Mesodermal cell (in vitro differentiated cells): ENCODE data around the gene MCM6.

Experiments
- H3K27ac ChIP-seq: 2 replicates; pipeline ENCODE4 v1.7.0; 2013; ENCODE audit warnings: mild to moderate bottlenecking, low read depth, low read length, moderate library complexity; ENCODE audit not compliant: severe bottlenecking
- H3K36me3 ChIP-seq: 2 replicates; pipeline ENCODE4 v1.7.1; 2013; ENCODE audit warnings: mild to moderate bottlenecking, low read length, moderate library complexity; ENCODE audit not compliant: control insufficient read depth, insufficient read depth
- H3K4me1 ChIP-seq: one replicate; pipeline ENCODE4 v1.7.1; 2013; ENCODE audit warnings: mild to moderate bottlenecking, low read length; ENCODE audit not compliant: insufficient read depth, control insufficient read depth, poor library complexity, severe bottlenecking
- H3K4me3 ChIP-seq: 2 replicates; pipeline ENCODE4 v1.7.0; 2013; ENCODE audit warnings: low read length, control low read depth, mild to moderate bottlenecking; ENCODE audit not compliant: insufficient read depth, poor library complexity, severe bottlenecking; ENCODE audit errors: extremely low read depth
- H3K9me3 ChIP-seq: 2 replicates; pipeline ENCODE4 v1.7.1; 2013; ENCODE audit warnings: mild to moderate bottlenecking, low read length, moderate library complexity; ENCODE audit not compliant: control insufficient read depth
- WGBS, 2 experiments: methylation state at CpG; one replicate each; pipeline ENCODE4 v1.1.5; 2013; ENCODE audit warnings: missing lambda C conversion rate in 2 of 2; ENCODE audit not compliant: insufficient coverage in 2 of 2; 5-methylcytosine and 5-hydroxymethylcytosine counted together

MCM6 gene

DNA sequence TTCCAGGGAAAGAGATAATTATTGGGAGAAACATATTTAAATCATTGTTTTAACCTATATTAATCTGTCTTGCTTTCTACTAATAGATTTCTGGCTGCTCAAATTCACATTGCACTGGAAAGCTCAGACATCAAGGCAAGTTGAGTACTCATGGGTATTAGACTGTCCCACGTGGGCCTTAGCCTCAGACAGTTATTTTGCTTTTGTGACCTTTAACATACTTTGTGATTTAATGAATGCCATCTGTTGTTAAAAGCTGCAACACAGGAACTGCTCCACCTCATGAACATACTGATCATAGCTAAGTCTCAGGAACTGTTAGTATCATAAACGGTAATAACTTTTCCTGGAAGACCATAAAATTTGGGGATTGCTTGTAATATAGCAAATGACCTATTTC lies 36.5 kb downstream of the MCM6 start:
- WGBS, 2 experiments, result 88% methylated on average over 1 of the region's 2 CpGs; no CpG with 5 or more reads in 1 of the 2 experiments
- Histone ChIP-seq H3K36me3 (peaks cover 40% of the 10 kb centered on the region), H3K27ac (no peak overlapping the region), H3K4me3 (no peak overlapping the region), H3K9me3 (no peaks in the 10 kb centered on the region), H3K4me1 (no peaks in the 10 kb centered on the region)

- no peaks in the 10 kb centered on the region for H3K9me3 ChIP-seq
- 100% methylated on average over 1 of the region's 3 CpGs for WGBS, 2 experiments
- peaks cover 29% of the 10 kb centered on the region for H3K36me3 ChIP-seq
- H3K4me1 ChIP-seq, result no peaks in the 10 kb centered on the region
- no peak overlapping the region for H3K4me3 ChIP-seq
- no peak overlapping the region for H3K27ac ChIP-seq
Observed at GRCh38 chr2:135838502-135838901, 37.7 kb downstream of the MCM6 start.

DNA sequence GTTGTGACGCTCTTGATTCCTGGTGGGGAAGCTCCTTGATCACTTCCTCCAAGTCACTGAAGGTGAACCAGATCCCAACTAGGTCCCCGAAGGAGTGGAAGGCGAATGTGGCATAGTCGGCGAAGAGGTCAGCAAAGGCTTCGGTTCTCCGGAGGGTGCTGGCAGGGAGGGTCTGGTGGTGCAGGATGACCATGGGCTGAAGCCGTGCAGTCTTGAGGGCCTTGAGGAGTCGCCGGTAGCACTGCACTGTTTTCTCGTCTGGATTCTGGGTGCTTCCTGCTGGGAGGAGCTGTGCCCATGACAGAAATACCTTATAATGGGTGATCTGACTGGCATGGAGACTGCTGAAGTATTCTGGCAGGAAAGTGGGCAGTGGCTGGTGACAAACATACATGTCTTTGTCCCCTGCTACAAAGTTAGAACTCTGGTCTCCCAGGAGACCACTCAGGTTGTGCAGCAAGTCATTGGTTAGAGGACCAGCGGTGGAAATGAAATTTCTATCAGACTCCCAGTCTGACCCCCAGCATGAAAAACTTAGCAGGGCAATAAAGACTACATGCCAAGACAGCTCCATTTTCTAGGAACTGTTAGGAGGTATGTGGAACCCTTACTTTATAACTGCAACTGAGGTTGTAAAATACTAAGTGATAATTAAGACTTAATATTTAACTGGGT lies 39.5 kb downstream of the MCM6 start, which contains the start of gene LCT:
Gene LCT, minus strand, starts transcription at position 589 of the 675 bp plus-strand sequence. Its CDS starts 15 bp downstream, at position 574.
- Histone ChIP-seq H3K27ac (no peak within 1 kb of the TSS), H3K4me1 (no peaks in the 10 kb centered on the region), H3K4me3 (no peak within 1 kb of the TSS), H3K9me3 (no peaks in the 10 kb centered on the region), H3K36me3 (peaks cover 11% of the 10 kb centered on the region)
- WGBS, 2 experiments, result 89 to 93% methylated on average over 5 to 10 of the region's 12 CpGs

DNA sequence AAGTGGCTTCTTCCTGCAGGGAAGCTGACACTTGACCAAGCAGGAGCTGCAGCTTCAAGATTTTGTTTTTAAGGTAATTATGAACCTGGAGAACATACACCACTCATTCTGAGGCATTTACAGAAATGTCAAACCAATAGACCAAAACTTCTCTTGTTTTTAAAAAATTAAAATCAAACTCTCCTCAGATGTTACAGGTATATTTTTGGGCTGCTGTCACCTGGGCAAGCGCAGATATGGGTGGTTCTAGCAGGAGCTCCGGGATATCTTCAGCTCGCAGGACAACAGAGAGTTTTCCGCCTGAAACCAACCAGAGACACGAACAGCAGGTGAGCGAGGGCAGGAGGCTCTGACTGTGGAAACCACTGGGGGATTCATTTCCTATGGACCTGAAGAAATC lies 43.4 kb downstream of the MCM6 start:
- Histone ChIP-seq H3K4me1 (no peaks in the 10 kb centered on the region), H3K27ac (no peak overlapping the region), H3K9me3 (no peaks in the 10 kb centered on the region), H3K36me3 (no peaks in the 10 kb centered on the region), H3K4me3 (no peak overlapping the region)
- 94 to 97% methylated on average over 6 of the region's 6 CpGs for WGBS, 2 experiments

GRCh38 chr2:135831180-135831812 lies 44.9 kb downstream of the MCM6 start:
- H3K4me3 ChIP-seq, result no peak overlapping the region
- H3K9me3 ChIP-seq, result no peaks in the 10 kb centered on the region
- no peak overlapping the region for H3K27ac ChIP-seq
- no peaks in the 10 kb centered on the region for H3K4me1 ChIP-seq
- no peaks in the 10 kb centered on the region for H3K36me3 ChIP-seq
- 87 to 92% methylated on average over 10 to 14 of the region's 14 CpGs for WGBS, 2 experiments

DNA sequence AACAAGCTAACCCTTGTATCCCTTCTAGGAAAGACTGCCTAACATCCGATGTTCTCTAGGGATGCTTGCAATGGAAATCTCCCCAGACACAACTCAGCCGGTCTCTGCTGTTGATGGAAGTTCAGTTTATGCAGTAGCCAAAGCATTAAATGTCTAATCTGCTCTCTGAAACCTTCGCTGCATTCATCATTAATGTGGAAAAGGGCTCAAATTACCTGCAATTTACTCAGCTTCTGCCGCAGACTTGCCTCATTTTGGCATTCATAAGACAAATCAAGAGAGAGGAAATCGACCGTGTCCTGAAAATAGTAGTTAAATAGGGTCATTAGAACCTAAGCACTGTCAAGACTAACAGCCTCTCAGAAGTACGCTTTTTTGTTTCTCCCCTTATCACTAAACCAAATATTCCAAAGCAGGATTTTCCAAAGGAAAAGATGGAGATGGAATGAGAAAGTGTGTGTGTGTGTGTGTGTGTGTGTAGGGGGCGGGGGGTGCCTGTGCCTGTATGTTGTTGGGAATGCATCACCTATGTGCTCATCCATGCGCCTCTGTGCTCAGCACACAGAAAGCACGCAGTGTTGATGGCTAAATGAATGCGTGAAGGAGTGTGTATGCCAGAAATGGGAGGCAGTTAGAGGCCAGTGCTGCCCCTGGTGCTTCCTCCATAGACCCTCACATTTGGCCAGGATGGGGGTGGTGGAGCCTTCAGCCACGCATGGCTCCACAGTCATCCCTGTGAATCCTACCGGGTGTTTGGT lies 46.7 kb downstream of the MCM6 start:
- 91 to 96% methylated on average over 10 of the region's 13 CpGs for WGBS, 2 experiments
- H3K4me1 ChIP-seq, result no peaks in the 10 kb centered on the region
- H3K4me3 ChIP-seq, result no peak overlapping the region
- H3K9me3 ChIP-seq, result no peaks in the 10 kb centered on the region
- no peaks in the 10 kb centered on the region for H3K36me3 ChIP-seq
- no peak overlapping the region for H3K27ac ChIP-seq

- Histone ChIP-seq H3K27ac (no peak overlapping the region), H3K9me3 (no peaks in the 10 kb centered on the region), H3K36me3 (no peaks in the 10 kb centered on the region), H3K4me1 (no peaks in the 10 kb centered on the region), H3K4me3 (no peak overlapping the region)
- 88 to 96% methylated on average over 6 of the region's 6 CpGs for WGBS, 2 experiments
Observed at GRCh38 chr2:135826544-135826943, 49.7 kb downstream of the MCM6 start.

- no peak overlapping the region for H3K4me3 ChIP-seq
- no peaks in the 10 kb centered on the region for H3K36me3 ChIP-seq
- WGBS, 2 experiments, result 85 to 87% methylated on average over 7 to 10 of the region's 11 CpGs
- no peaks in the 10 kb centered on the region for H3K4me1 ChIP-seq
- H3K9me3 ChIP-seq, result no peaks in the 10 kb centered on the region
- H3K27ac ChIP-seq, result no peak overlapping the region
Observed at GRCh38 chr2:135825550-135826176, 50.6 kb downstream of the MCM6 start.

GRCh38 chr2:135825131-135825530 lies 51.1 kb downstream of the MCM6 start:
- Histone ChIP-seq H3K4me1 (no peaks in the 10 kb centered on the region), H3K9me3 (no peaks in the 10 kb centered on the region), H3K27ac (no peak overlapping the region), H3K36me3 (no peaks in the 10 kb centered on the region), H3K4me3 (no peak overlapping the region)
- 91 to 96% methylated on average over 4 to 7 of the region's 9 CpGs for WGBS, 2 experiments

GRCh38 chr2:135822855-135823254 lies 53.4 kb downstream of the MCM6 start:
- WGBS, 2 experiments, result 100% methylated on average over 1 of the region's 1 CpG; no CpG with 5 or more reads in 1 of the 2 experiments
- H3K36me3 ChIP-seq, result no peaks in the 10 kb centered on the region
- no peak overlapping the region for H3K27ac ChIP-seq
- H3K9me3 ChIP-seq, result no peaks in the 10 kb centered on the region
- no peaks in the 10 kb centered on the region for H3K4me1 ChIP-seq
- H3K4me3 ChIP-seq, result no peak overlapping the region
